ENCODE data around the gene HEXIM2.

DNA sequence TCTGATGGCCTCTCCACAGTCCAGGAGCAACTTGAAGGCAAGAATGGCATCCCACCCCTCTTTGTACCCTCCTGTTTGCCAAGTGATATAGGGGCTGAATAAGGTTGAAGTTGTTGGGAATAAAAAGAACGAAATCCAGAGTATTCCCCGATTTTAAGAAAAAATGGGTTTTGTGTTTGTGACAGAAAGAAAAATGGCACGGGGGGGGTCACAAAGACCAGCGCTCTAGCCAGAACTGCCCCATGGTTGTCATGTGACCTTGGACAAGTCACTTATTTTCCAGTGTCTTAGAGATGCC lies 15.1 kb upstream of the HEXIM2 start:
- TF ChIP-seq CTCF (conservative IDR thresholded peaks at IDR 0.05 in 1 of 2, IDR thresholded peaks at IDR 0.05 in 1 of 2; ENCODE audit: low read depth in 1 of 2, low read length in 2 of 2) (no peak), EZH2 (IDR thresholded peaks at IDR 0.05; ENCODE audit: low read length, missing control alignments) (no peak)

All from fibroblast of lung (primary cell).